Activated CD4-positive, alpha-beta memory T cell treated with anti-CD3 and anti-CD28 coated beads for 36 hours (primary cell): Measurements from ENCODE around the gene TBC1D9. TPM values are rescaled to one million over a fixed set of nuclear protein-coding genes. Genes with fewer than 3 reads are reported as not detected.
"Not testable (repeated sequence)": the region's sequence is repeated elsewhere in the genome, so short reads cannot be mapped to it uniquely, and the experiment has no call there.

Experiments
- CTCF ChIA-PET: fragments of 350-600 bp; sonication (Branson Sonifier 250); formaldehyde crosslinking; loops from one replicate; lab custom pipeline; 2021; ENCODE audit warnings: antibody characterized with exemption, inconsistent platforms; lab: Charles Lee
- POLR2A ChIA-PET: fragments of 350-600 bp; sonication (Branson Sonifier 250); formaldehyde crosslinking; loops from one replicate; lab custom pipeline; 2021; ENCODE audit warnings: antibody characterized with exemption; lab: Charles Lee
- DNase-seq: peaks from one replicate; pipeline ENCODE4 v3.0.0-alpha.2; 2020
- H3K27ac Mint-ChIP-seq: one replicate; pipeline ENCODE4 v1.8.0; 2021; ENCODE audit warnings: mixed read lengths
- H3K27me3 Mint-ChIP-seq: one replicate; pipeline ENCODE4 v1.8.0; 2021; ENCODE audit warnings: mixed read lengths
- H3K36me3 Mint-ChIP-seq: one replicate; pipeline ENCODE4 v1.8.0; 2021; ENCODE audit warnings: mixed read lengths
- H3K4me1 Mint-ChIP-seq: one replicate; pipeline ENCODE4 v1.8.0; 2021; ENCODE audit warnings: low read depth, mixed read lengths
- H3K4me3 Mint-ChIP-seq: one replicate; pipeline ENCODE4 v1.8.0; 2021; ENCODE audit warnings: mild to moderate bottlenecking, mixed read lengths
- H3K9me3 Mint-ChIP-seq: one replicate; pipeline ENCODE4 v1.8.0; 2021; ENCODE audit warnings: mixed read lengths
- intact Hi-C: fragments of 100-400 bp; cut with micrococcal nuclease; formaldehyde crosslinking; loops from one replicate; pipeline ENCODE4 v1.15.1; 2023
- total RNA-seq, 2 experiments: library from RNA; stranded (reverse); gene quantifications; one replicate each; pipeline ENCODE4 v1.2.3, GENCODE V29; 2021

The TBC1D9 gene
- total RNA-seq, 2 experiments from 2014 or later, result 0.05 TPM; not detected in 1

DNA sequence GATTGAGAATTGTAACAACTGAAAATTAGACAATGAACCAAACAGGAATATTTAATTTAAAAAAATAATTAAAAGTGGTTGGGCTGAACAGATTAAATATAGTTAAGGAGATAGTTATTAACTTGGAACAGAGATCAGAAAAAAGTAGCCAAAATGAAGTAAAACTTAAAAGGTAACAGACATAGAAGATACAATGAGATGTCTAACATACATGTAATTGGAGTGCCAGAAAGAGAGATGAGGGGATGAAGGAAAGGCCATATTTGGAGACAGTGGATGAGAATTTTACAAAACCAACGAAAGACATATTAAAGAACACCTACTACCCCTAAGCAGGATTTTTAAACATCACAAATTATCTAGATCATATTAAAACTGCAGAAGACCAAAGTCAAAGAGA lies 8.0 kb downstream of the TBC1D9 start:
- CTCF ChIA-PET, result no interaction called here
- H3K27ac Mint-ChIP-seq, result no peak overlapping the region
- no peak for DNase-seq

DNA sequence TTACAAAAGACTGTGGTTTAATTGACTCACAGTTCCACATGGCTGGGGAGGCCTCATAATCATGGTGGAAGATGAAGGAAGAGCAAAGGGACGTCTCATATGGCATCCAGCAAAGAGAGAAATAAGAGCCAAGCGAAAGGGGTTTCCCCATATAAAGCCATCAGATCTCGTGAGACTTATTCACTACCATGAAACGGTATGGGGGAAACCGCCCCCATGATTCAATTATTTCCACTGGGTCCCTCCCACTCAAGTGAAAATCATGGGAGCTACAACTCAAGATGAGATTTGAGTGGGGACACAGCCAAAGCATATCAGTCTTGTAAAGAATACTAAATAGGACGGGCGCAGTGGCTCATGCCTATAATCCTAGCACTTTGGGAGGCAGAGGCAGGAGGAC lies 9.6 kb downstream of the TBC1D9 start:
- H3K27me3 Mint-ChIP-seq, H3K36me3 Mint-ChIP-seq, H3K4me1 Mint-ChIP-seq, H3K4me3 Mint-ChIP-seq, H3K27ac Mint-ChIP-seq, POLR2A ChIA-PET, CTCF ChIA-PET, DNase-seq, H3K9me3 Mint-ChIP-seq, intact Hi-C loops: not testable (repeated sequence)

More for the DNA sequence above, 8.0 kb downstream of the TBC1D9 start:
- H3K36me3 Mint-ChIP-seq, result no peaks in the 10 kb centered on the region
- no peak overlapping the region for H3K4me3 Mint-ChIP-seq
- intact Hi-C loops, result no loop called here
- H3K4me1 Mint-ChIP-seq, result no peaks in the 10 kb centered on the region
- POLR2A ChIA-PET, result no interaction called here
- H3K9me3 Mint-ChIP-seq, result peaks cover 5% of the 10 kb centered on the region
- H3K27me3 Mint-ChIP-seq, result peaks cover 14% of the 10 kb centered on the region

DNA sequence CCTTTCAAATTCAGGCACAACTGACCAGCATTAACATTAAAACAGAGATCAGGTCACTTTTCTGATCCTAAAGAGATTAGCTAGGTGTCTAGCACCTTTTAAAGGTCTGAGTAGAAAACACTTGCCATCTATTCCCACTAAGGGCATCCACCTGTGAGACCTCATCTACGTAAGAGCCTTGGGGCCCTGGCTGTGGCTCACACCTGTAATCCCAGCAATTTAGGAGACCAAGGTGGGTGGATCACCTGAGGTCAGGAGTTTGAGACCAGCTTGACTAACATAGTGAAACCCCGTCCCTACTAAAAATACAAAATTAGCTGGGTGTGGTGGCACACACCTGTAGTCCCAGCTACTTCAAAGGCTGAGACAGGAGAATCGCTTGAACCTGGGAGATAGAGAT lies 11.8 kb downstream of the TBC1D9 start:
- CTCF ChIA-PET, result no interaction called here
- no peak for DNase-seq
- no peaks in the 10 kb centered on the region for H3K36me3 Mint-ChIP-seq
- H3K27me3 Mint-ChIP-seq, result peaks cover 9% of the 10 kb centered on the region
- no peak overlapping the region for H3K27ac Mint-ChIP-seq
- POLR2A ChIA-PET, result no interaction called here
- intact Hi-C loops, result no loop called here
- peaks cover 2% of the 10 kb centered on the region for H3K4me1 Mint-ChIP-seq
- no peak overlapping the region for H3K4me3 Mint-ChIP-seq
- peaks cover 5% of the 10 kb centered on the region for H3K9me3 Mint-ChIP-seq

DNA sequence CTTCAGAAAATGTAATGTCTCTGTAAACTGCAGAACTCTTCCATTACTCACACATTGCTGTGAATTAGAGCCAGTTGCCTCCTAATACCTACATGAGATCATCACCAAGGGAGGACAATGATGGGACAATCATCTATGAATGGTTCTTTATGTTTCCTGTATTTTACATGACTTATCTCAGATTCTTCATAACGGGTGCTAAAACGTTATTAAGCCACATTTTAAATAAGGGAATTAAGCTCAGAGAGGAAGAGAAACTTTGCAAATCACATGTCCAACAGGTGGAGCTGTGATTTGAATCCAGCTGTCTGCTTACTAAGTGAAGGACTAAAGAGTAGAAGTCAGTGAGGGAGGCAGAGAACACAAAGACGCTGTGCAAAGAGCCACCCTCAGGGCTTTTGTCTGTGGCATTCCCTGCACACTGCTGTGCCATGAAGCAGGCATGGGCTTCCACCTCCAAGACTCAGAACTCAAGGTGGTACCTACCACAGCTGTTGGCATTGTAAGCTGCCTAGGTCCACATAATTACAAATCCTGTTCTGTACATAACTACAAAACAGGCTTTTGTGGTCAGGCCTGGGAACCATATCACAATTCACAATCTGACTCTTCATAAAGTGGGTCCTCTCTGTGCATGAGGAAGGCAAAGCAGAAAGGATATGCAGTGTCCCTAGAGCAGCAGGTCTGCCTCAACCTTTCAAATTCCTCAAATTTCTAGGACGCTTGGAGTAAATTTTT lies 12.8 kb downstream of the TBC1D9 start:
- DNase-seq, result no peak
- Mint-ChIP-seq H3K4me1 (peaks cover 2% of the 10 kb centered on the region), H3K36me3 (no peaks in the 10 kb centered on the region), H3K27ac (no peak overlapping the region), H3K4me3 (no peak overlapping the region), H3K27me3 (peaks cover 10% of the 10 kb centered on the region), H3K9me3 (peaks cover 5% of the 10 kb centered on the region)
- ChIA-PET POLR2A (no interaction called here), CTCF (no interaction called here)
- intact Hi-C loops, result no loop called here

GRCh38 chr4:140742838-140743193 lies 13.4 kb downstream of the TBC1D9 start:
- no peaks in the 10 kb centered on the region for H3K36me3 Mint-ChIP-seq
- CTCF ChIA-PET, result no interaction called here
- POLR2A ChIA-PET, result no interaction called here
- intact Hi-C loops, result no loop called here
- H3K9me3 Mint-ChIP-seq, result peaks cover under 1% of the 10 kb centered on the region
- H3K27me3 Mint-ChIP-seq, result peaks cover 11% of the 10 kb centered on the region
- H3K4me1 Mint-ChIP-seq, result peaks cover 2% of the 10 kb centered on the region
- no peak overlapping the region for H3K4me3 Mint-ChIP-seq
- no peak overlapping the region for H3K27ac Mint-ChIP-seq
- DNase-seq, result no peak

DNA sequence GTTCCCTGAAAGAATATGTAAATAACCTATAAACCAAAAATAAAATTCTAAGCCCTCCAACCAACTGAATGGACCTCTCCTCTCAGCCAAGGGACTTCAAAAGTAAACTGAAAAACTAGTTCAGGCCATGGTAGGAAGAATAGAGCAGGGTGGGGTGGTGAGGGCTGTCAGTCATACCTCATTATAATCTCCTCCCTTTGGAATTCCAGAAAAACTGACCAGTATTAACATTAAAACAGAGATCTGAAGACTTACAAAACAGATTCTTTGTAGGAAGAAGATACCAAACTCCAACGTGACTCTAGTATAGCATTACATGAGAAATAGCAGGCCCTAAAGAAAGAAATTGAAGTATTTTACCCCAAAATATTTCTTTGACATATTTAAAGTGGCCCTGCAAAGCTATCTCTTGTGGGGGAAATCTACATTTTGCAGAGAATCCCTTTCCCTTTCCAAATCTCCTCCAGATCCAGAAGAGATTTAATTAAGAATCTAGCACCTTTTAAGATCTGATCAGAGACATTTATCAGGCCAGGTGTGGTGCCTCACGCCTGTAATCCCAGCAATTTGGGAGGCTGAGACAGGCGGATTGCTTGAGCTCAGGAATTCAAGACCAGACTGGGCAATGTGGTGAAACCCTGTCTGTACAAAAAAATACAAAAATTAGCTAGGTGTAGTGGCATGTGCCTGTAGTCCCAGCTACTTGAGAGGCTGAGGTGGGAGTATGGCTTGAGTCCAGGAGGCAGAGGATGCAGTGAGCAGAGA lies 15.1 kb downstream of the TBC1D9 start:
- intact Hi-C loops, result no loop called here
- Mint-ChIP-seq H3K9me3 (no peaks in the 10 kb centered on the region), H3K4me3 (no peak overlapping the region), H3K27ac (no peak overlapping the region), H3K36me3 (no peaks in the 10 kb centered on the region), H3K27me3 (peaks cover 13% of the 10 kb centered on the region), H3K4me1 (peaks cover 2% of the 10 kb centered on the region)
- no peak for DNase-seq
- POLR2A ChIA-PET, result no interaction called here
- CTCF ChIA-PET, result no interaction called here

DNA sequence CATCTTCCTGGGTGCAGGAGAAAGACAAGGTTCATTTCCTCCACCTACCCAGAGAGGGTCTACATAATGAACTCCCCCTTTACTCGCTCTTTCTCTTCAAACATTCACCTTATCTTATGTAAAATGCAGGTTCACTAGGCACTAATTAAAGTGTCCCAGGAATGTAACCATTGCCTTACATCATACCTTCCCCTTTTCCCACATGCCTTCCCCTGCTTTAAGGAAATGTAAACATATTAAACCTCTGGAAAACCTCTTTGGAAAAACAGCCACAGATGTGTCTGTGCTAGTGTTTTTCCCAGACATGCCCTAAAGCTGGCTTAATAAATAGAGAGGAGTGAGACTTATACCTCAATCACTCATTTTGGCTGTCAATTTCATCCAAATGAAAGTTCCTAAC lies 15.8 kb downstream of the TBC1D9 start:
- H3K36me3 Mint-ChIP-seq, result no peaks in the 10 kb centered on the region
- intact Hi-C loops, result no loop called here
- peaks cover 18% of the 10 kb centered on the region for H3K27me3 Mint-ChIP-seq
- H3K4me3 Mint-ChIP-seq, result no peak overlapping the region
- CTCF ChIA-PET, result no interaction called here
- POLR2A ChIA-PET, result no interaction called here
- DNase-seq, result no peak
- H3K9me3 Mint-ChIP-seq, result no peaks in the 10 kb centered on the region
- H3K27ac Mint-ChIP-seq, result no peak overlapping the region
- peaks cover 2% of the 10 kb centered on the region for H3K4me1 Mint-ChIP-seq

GRCh38 chr4:140739971-140740370 lies 16.2 kb downstream of the TBC1D9 start:
- Mint-ChIP-seq H3K4me1 (peaks cover 2% of the 10 kb centered on the region), H3K9me3 (no peaks in the 10 kb centered on the region), H3K4me3 (no peak overlapping the region), H3K27ac (no peak overlapping the region), H3K27me3 (peaks cover 18% of the 10 kb centered on the region), H3K36me3 (no peaks in the 10 kb centered on the region)
- intact Hi-C loops, result no loop called here
- DNase-seq, result no peak
- POLR2A ChIA-PET, result no interaction called here
- CTCF ChIA-PET, result no interaction called here

DNA sequence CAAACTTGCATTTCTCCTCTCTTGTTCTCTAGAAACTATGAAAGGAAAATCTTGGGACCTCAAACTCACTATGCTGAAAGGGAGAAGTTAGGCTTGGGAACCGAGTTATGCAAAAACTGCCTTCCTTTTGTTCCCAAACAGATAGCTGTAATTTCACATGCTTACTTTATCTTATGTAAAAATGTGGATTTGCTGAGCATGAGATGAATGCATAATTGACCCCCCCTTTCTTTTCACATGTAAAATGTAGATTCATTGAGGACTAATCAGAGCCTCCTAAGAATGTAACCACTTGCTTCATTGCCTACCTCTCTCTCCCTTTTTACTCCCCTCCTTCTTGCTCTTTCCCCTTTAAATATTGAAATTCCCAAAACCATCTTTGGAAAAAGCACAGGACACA lies 18.0 kb downstream of the TBC1D9 start:
- intact Hi-C loops, result no loop called here
- no peaks in the 10 kb centered on the region for H3K9me3 Mint-ChIP-seq
- ChIA-PET POLR2A (no interaction called here), CTCF (no interaction called here)
- DNase-seq, result no peak
- H3K27me3 Mint-ChIP-seq, result peaks cover 18% of the 10 kb centered on the region
- no peak overlapping the region for H3K4me3 Mint-ChIP-seq
- no peaks in the 10 kb centered on the region for H3K36me3 Mint-ChIP-seq
- peaks cover 2% of the 10 kb centered on the region for H3K4me1 Mint-ChIP-seq
- H3K27ac Mint-ChIP-seq, result no peak overlapping the region

- ChIA-PET CTCF (no interaction called here), POLR2A (interaction anchor here (1.0 kb wide), 1 partner anchor 11 kb away, joined by 3 read pairs; no protein-coding TSS in a partner anchor)
- no peaks in the 10 kb centered on the region for H3K9me3 Mint-ChIP-seq
- DNase-seq, result no peak
- no peaks in the 10 kb centered on the region for H3K4me1 Mint-ChIP-seq
- H3K27me3 Mint-ChIP-seq, result peaks cover 17% of the 10 kb centered on the region
- no peak overlapping the region for H3K27ac Mint-ChIP-seq
- intact Hi-C loops, result no loop called here
- no peak overlapping the region for H3K4me3 Mint-ChIP-seq
- H3K36me3 Mint-ChIP-seq, result no peaks in the 10 kb centered on the region
Observed at GRCh38 chr4:140736669-140737343, 19.4 kb downstream of the TBC1D9 start.

GRCh38 chr4:140735779-140736391 lies 20.3 kb downstream of the TBC1D9 start:
- DNase-seq, result no peak
- POLR2A ChIA-PET, result interaction anchor here (1.0 kb wide), 1 partner anchor 10 kb away, joined by 3 read pairs; no protein-coding TSS in a partner anchor
- intact Hi-C loops, result no loop called here
- Mint-ChIP-seq H3K4me1 (no peaks in the 10 kb centered on the region), H3K4me3 (no peak overlapping the region), H3K9me3 (no peaks in the 10 kb centered on the region), H3K27ac (no peak overlapping the region), H3K27me3 (peaks cover 13% of the 10 kb centered on the region), H3K36me3 (no peaks in the 10 kb centered on the region)
- CTCF ChIA-PET, result no interaction called here

GRCh38 chr4:140735317-140735716 lies 20.9 kb downstream of the TBC1D9 start:
- H3K9me3 Mint-ChIP-seq, result no peaks in the 10 kb centered on the region
- POLR2A ChIA-PET, result no interaction called here
- no peak overlapping the region for H3K27ac Mint-ChIP-seq
- intact Hi-C loops, result no loop called here
- no peaks in the 10 kb centered on the region for H3K4me1 Mint-ChIP-seq
- no peak for DNase-seq
- no peak overlapping the region for H3K4me3 Mint-ChIP-seq
- peaks cover 13% of the 10 kb centered on the region for H3K27me3 Mint-ChIP-seq
- CTCF ChIA-PET, result no interaction called here
- H3K36me3 Mint-ChIP-seq, result no peaks in the 10 kb centered on the region
